ENCODE results near the gene KNTC1.
"Not testable (repeated sequence)": the region's sequence is repeated elsewhere in the genome, so short reads cannot be mapped to it uniquely, and the experiment has no call there.

Gene KNTC1

GRCh38 chr12:122653291-122653690, 126.2 kb downstream of the KNTC1 start:
- not testable (repeated sequence) for DNase-seq (ENCODE audit: low spot score)

- DNase-seq (ENCODE audit: low spot score) = no peak
Observed at GRCh38 chr12:122656298-122656697, 129.2 kb downstream of the KNTC1 start.

- DNase-seq (ENCODE audit: low spot score) = no peak
Observed at GRCh38 chr12:122659579-122659978, 132.5 kb downstream of the KNTC1 start.

DNA sequence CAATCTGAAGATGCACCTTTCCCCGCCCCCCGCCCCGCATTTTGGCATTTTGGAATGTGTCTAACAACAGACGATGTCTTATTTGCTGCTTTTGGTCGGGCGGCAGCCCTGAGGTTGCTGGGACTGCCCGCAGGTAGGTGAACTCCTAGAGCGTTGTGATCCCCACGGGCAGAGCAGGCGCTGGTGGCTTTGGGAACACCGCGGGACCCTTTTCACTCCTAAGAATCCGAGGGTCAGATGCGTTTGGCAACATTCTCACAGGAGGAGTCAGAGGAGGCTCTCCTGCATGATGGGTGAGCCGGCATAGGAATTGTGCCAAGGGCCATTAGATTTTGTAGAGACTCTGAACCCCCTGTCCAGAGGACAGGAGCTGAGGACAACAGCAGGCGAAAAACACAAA, 134.2 kb downstream of the KNTC1 start:
- DNase-seq (ENCODE audit: low spot score) = no peak

DNA sequence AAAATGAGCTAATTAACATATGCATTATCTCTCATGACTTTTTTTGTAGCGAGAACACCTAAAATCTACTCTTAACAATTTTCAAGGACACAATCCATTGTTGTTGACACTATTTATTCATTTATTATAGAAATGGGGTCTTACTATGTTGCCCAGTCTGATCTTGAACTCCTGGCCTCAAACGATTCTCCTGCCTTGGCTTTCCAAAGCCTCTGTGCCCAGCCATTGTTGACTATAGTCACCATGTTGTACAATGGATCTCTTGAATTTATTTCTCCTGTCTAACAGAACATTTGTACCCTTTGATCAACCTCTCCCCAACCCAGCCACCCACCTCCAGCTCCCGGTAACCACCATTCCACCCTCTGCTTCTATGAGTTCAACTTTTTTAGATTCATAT, 134.9 kb downstream of the KNTC1 start:
- no peak for DNase-seq (ENCODE audit: low spot score)

GRCh38 chr12:122665349-122665748, 138.3 kb downstream of the KNTC1 start:
- DNase-seq (ENCODE audit: low spot score) = no peak

DNA sequence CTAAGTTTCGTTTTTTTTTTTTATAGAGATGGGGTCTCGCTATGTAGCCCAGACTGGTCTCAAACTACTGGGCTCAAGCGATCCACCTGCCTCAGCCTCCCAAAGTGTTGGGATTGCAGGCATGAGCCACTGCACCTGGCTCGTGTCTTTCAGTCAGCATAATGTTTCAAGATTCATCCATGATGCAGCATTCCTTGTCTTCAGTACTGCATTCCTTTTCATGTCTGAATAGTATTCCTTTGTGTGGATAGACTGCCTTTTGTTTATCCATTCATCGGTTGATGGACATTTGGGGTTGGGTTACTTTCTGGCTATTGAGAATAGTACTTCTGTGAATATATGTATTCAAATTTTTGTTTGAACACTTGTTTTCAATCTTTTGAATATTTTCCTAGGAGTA, 138.7 kb downstream of the KNTC1 start:
- DNase-seq (ENCODE audit: low spot score) = no peak

DNA sequence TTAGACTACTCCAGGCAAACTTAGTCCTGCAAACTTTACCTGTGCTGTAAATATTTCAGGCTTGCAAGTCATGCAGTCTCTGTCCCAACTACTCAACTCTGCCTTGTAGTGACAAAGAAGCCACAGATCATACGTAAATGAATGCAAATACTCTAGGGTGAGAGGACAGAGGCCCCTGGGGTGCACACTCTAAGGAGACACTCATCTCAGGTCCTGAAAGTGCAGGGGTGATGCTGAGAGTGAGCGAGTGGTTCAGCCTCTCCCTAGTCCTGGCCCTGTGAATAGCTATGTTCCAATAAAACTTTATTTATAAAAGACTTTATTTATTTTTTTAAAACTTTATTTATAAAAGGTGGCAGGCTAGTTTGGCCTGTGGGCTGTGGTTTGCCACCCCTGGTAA, 141.2 kb downstream of the KNTC1 start:
- DNase-seq (ENCODE audit: low spot score) = no peak

DNA sequence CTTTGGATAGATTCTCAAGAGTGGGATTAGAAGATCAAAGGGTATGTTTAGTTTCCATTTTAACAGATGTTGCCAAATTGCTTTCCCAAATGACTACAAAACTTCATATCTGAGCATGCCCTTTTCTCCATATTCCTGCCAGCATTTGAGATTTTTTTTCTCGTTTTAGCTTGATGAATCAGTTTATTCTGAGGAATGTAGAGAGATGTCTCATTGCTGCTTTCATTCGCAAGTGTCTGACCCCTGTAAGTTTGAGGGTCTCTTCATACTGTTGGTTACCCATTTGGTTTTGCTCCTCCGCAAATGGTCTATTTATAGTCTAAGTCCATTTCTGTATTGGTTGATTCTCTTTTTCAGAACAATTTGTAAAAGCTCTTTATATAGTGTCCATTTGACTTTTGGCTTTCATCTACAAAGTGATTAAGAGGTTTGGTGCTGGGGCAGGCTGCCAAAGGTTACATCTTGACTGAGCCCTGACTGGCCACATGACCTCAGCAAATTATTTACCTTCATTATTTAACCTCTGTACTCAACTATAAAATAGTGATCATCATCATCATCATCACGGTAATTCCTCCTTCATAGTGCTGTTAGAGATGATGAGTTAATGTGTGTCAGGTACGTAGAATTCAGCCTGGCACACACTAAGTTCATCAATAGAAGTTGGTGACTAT, 142.5 kb downstream of the KNTC1 start:
- peak; percentile 64 for DNase-seq (ENCODE audit: low spot score)

- DNase-seq (ENCODE audit: low spot score) = no peak
Observed at GRCh38 chr12:122672515-122672914, 145.5 kb downstream of the KNTC1 start.
